Measurements from ENCODE around the gene ELOVL4. TPM values are rescaled to one million over a fixed set of nuclear protein-coding genes. Genes with fewer than 3 reads are reported as not detected.

The ELOVL4 gene
- total and polyA plus RNA-seq, 2 of the 13 experiments (the other 11 are each of a cell fraction or from before 2014, with no cell fraction given): 0.04 TPM; not detected in 1

DNA sequence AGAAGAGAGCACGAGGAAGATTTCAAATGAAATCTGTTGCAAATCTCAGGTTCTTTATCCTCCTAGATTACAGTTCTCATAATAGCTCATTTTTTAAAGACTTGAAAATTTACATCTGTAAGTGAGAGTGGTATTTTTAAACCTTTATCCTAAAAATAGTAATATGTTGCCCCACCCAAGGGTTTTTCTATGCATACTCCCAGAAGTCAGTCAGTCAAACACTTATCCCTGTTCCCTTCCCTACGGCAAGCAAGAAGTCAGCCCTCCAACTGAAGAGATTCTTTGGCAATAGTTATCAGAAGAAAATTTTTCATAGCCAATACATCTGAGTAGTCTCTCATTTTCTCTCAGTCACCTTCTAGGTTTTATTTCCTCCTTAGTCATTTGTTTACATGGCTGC is 24.1 kb downstream of the ELOVL4 start (continued):
- TF ChIP-seq, protein P1, sequence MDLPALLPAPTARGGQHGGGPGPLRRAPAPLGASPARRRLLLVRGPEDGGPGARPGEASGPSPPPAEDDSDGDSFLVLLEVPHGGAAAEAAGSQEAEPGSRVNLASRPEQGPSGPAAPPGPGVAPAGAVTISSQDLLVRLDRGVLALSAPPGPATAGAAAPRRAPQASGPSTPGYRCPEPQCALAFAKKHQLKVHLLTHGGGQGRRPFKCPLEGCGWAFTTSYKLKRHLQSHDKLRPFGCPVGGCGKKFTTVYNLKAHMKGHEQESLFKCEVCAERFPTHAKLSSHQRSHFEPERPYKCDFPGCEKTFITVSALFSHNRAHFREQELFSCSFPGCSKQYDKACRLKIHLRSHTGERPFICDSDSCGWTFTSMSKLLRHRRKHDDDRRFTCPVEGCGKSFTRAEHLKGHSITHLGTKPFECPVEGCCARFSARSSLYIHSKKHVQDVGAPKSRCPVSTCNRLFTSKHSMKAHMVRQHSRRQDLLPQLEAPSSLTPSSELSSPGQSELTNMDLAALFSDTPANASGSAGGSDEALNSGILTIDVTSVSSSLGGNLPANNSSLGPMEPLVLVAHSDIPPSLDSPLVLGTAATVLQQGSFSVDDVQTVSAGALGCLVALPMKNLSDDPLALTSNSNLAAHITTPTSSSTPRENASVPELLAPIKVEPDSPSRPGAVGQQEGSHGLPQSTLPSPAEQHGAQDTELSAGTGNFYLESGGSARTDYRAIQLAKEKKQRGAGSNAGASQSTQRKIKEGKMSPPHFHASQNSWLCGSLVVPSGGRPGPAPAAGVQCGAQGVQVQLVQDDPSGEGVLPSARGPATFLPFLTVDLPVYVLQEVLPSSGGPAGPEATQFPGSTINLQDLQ (CRISPR knock-in tag; IDR thresholded peaks at IDR 0.05): no peak
- TF ChIP-seq ZNF570 (CRISPR knock-in tag; IDR thresholded peaks at IDR 0.05; ENCODE audit: borderline replicate concordance): no peak
- TF ChIP-seq ZNF224 (CRISPR knock-in tag; IDR thresholded peaks at IDR 0.05): no peak
- TF ChIP-seq, protein P2, sequence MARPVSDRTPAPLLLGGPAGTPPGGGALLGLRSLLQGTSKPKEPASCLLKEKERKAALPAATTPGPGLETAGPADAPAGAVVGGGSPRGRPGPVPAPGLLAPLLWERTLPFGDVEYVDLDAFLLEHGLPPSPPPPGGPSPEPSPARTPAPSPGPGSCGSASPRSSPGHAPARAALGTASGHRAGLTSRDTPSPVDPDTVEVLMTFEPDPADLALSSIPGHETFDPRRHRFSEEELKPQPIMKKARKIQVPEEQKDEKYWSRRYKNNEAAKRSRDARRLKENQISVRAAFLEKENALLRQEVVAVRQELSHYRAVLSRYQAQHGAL (CRISPR knock-in tag; IDR thresholded peaks at IDR 0.05; ENCODE audit: not compliant biosample characterization): no peak

DNA sequence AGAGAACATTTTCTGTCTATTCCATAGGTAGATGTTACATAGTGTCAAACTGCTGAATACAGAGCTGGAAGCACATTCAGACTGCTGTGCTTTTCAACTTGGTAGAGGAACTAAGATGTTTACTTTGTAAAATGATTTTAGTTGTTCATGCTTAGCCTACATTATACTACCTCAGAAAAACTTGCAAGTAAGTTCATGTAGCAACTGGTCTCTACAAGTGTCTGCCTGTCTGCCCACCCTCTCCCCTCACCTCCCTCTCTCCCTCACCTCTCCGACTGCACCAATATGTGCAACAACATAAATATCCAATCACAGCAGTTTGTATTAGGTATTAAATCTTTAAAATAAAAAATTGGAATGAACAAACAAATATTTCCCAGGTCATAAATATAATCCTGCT is 25.3 kb downstream of the ELOVL4 start:
- in situ Hi-C loops (cut with HindIII; ENCODE audit: extremely low pct_ligation_motif_present, low pct_unique_long_range_greater_than_20kb): no loop called here
- CTCF ChIA-PET (ENCODE audit: low intra/inter-chr PET ratio, low total read pairs): no interaction called here
- FAIRE-seq: no peak
- intact Hi-C loops (cut with micrococcal nuclease; ENCODE audit: unreplicated experiment): no loop called here
- Histone ChIP-seq H3K4me3 (replicated peaks in 1 of 3; ENCODE audit: insufficient read depth in 1 of 3, low read depth in 2 of 3, low read length in 3 of 3) (no peak overlapping the region), H3K4me1 (ENCODE audit: insufficient read depth, low read length) (peaks cover 7% of the 10 kb centered on the region), H4K20me1 (ENCODE audit: insufficient read depth, low read length) (no peaks in the 10 kb centered on the region), H2AFZ (ENCODE audit: low read length) (no peak overlapping the region), H3K36me3 (replicated peaks in 1 of 2; ENCODE audit: control insufficient read depth in 1 of 2, insufficient read depth in 2 of 2, low read length in 2 of 2) (no peaks in the 10 kb centered on the region), H3K4me2 (ENCODE audit: low read depth, low read length) (no peak overlapping the region), H3K9ac (ENCODE audit: insufficient read depth, low read depth, low read length) (no peak overlapping the region), H3K9me3 (ENCODE audit: low read length) (no peaks in the 10 kb centered on the region), H3K27me3 (ENCODE audit: control insufficient read depth in 1 of 2, insufficient read depth in 2 of 2, low read length in 2 of 2) (no peaks in the 10 kb centered on the region; a peak in 1 of 5 replicates), H3K79me2 (ENCODE audit: insufficient read depth, low read length) (no peaks in the 10 kb centered on the region), H3K27ac (ENCODE audit: extremely low read length, insufficient read depth, low read length) (no peak overlapping the region)
- WGBS (ENCODE audit: low lambda C conversion rate): 76% methylated on average over 1 of the region's 1 CpG
- ATAC-seq: no peak
- POLR2A ChIA-PET: no interaction called here
- DNase-seq (ENCODE audit: low spot score): no peak
- no TSS peak for BruUV-seq (replicated peaks)
- TF ChIP-seq CHD4 (IDR thresholded peaks at IDR 0.05; ENCODE audit: borderline replicate concordance, low read length) (no peak), MTF2 (CRISPR knock-in tag; IDR thresholded peaks at IDR 0.05; ENCODE audit: borderline replicate concordance) (no peak), GATAD1 (CRISPR knock-in tag; IDR thresholded peaks at IDR 0.05) (no peak), ZNF24 (IDR thresholded peaks at IDR 0.05) (no peak), NPAS2 (CRISPR knock-in tag; IDR thresholded peaks at IDR 0.05; ENCODE audit: borderline replicate concordance) (no peak), ZBTB1 (CRISPR knock-in tag; IDR thresholded peaks at IDR 0.05; ENCODE audit: borderline replicate concordance) (no peak), NFE2L1 (CRISPR knock-in tag; IDR thresholded peaks at IDR 0.05; ENCODE audit: borderline replicate concordance) (no peak), SATB2 (CRISPR knock-in tag; IDR thresholded peaks at IDR 0.05) (no peak), KDM5A (IDR thresholded peaks at IDR 0.05; ENCODE audit: borderline replicate concordance, low read length) (no peak), ZNF605 (CRISPR knock-in tag; IDR thresholded peaks at IDR 0.05) (no peak), MXD4 (CRISPR knock-in tag; IDR thresholded peaks at IDR 0.05) (no peak), ZC3H4 (CRISPR knock-in tag; IDR thresholded peaks at IDR 0.05; ENCODE audit: borderline replicate concordance) (no peak)
- TF ChIP-seq, protein P3, sequence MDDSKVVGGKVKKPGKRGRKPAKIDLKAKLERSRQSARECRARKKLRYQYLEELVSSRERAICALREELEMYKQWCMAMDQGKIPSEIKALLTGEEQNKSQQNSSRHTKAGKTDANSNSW (CRISPR knock-in tag; IDR thresholded peaks at IDR 0.05; ENCODE audit: borderline replicate concordance): no peak
- TF ChIP-seq, protein P4, sequence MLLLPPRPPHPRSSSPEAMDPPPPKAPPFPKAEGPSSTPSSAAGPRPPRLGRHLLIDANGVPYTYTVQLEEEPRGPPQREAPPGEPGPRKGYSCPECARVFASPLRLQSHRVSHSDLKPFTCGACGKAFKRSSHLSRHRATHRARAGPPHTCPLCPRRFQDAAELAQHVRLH (CRISPR knock-in tag; IDR thresholded peaks at IDR 0.05; ENCODE audit: borderline replicate concordance, low read depth): no peak
- TF ChIP-seq, protein P5, sequence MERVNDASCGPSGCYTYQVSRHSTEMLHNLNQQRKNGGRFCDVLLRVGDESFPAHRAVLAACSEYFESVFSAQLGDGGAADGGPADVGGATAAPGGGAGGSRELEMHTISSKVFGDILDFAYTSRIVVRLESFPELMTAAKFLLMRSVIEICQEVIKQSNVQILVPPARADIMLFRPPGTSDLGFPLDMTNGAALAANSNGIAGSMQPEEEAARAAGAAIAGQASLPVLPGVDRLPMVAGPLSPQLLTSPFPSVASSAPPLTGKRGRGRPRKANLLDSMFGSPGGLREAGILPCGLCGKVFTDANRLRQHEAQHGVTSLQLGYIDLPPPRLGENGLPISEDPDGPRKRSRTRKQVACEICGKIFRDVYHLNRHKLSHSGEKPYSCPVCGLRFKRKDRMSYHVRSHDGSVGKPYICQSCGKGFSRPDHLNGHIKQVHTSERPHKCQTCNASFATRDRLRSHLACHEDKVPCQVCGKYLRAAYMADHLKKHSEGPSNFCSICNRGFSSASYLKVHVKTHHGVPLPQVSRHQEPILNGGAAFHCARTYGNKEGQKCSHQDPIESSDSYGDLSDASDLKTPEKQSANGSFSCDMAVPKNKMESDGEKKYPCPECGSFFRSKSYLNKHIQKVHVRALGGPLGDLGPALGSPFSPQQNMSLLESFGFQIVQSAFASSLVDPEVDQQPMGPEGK (CRISPR knock-in tag; IDR thresholded peaks at IDR 0.05): no peak
